Panc1 (cell line): ENCODE measurements around the gene RNF212. TPM values are rescaled to one million over a fixed set of nuclear protein-coding genes. Genes with fewer than 3 reads are reported as not detected.

Experiments
- ATAC-seq: fragments of 200-7000 bp; cut with Tn5 transposase; 2 replicates; pipeline ENCODE4 v1.9.1; 2020; ENCODE audit warnings: mild to moderate bottlenecking, moderate library complexity
- BruUV-seq: library from RNA; stranded (reverse); fragments of 400-500 nt; replicated peaks from 2 replicates; lab custom pipeline; 2021; lab: Mats Ljungman, UMichigan
- CTCF ChIA-PET: fragments of 300-600 bp; sonication (Branson Sonifier 250); formaldehyde crosslinking; loops from one replicate; lab custom pipeline; 2022; ENCODE audit warnings: antibody characterized with exemption; lab: Charles Lee
- POLR2A ChIA-PET: fragments of 300-600 bp; sonication (Branson Sonifier 250); formaldehyde crosslinking; loops from one replicate; lab custom pipeline; 2022; ENCODE audit warnings: antibody characterized with exemption; lab: Charles Lee
- DNase-seq: peaks from one replicate; pipeline ENCODE4 v3.0.0-alpha.2; 2010; ENCODE audit warnings: low read depth, low spot score
- H3K27ac ChIP-seq: 2 replicates; pipeline ENCODE4 v1.5.1; 2011; ENCODE audit warnings: mild to moderate bottlenecking, low read length, inconsistent platforms
- H3K27me3 ChIP-seq: fragments of 200-500 bp; sonication (Bioruptor generic); 2 replicates; pipeline ENCODE4 v1.6.0; 2014; ENCODE audit warnings: low read length, inconsistent platforms; ENCODE audit not compliant: control insufficient read depth, insufficient read depth
- H3K36me3 ChIP-seq: fragments of 200-500 bp; sonication (Bioruptor generic); 2 replicates; pipeline ENCODE4 v1.5.1; 2014; ENCODE audit warnings: inconsistent platforms, mild to moderate bottlenecking, low read length, moderate library complexity; ENCODE audit not compliant: control insufficient read depth, insufficient read depth
- H3K4me1 ChIP-seq: 2 replicates; pipeline ENCODE4 v1.5.1; 2011; ENCODE audit warnings: inconsistent platforms, mild to moderate bottlenecking, low read length, moderate library complexity; ENCODE audit not compliant: control insufficient read depth, insufficient read depth
- H3K4me3 ChIP-seq, 2 experiments: 2 replicates each; pipeline ENCODE4 v1.5.1; 2011 to 2012; ENCODE audit warnings: low read depth in 2 of 2, low read length in 2 of 2, mild to moderate bottlenecking in 2 of 2, inconsistent platforms in 1 of 2, moderate library complexity in 1 of 2
- H3K9me3 ChIP-seq: fragments of 200-500 bp; sonication (Bioruptor generic); 2 replicates; pipeline ENCODE4 v1.5.1; 2014; ENCODE audit warnings: low read depth, mild to moderate bottlenecking, inconsistent platforms, low read length, moderate library complexity; ENCODE audit not compliant: control insufficient read depth, insufficient read depth
- CTCF ChIP-seq: fragments of 450-650 bp; IDR thresholded peaks from 2 replicates; pipeline ENCODE4 v1.5.1; 2017; ENCODE audit warnings: mild to moderate bottlenecking
- POLR2AphosphoS5 ChIP-seq: IDR thresholded peaks from 2 replicates; pipeline ENCODE4 v1.6.1; 2012; ENCODE audit warnings: mild to moderate bottlenecking, low read depth, low read length, moderate library complexity
- SIN3A ChIP-seq: IDR thresholded peaks from 2 replicates; pipeline ENCODE4 v1.6.1; 2012; ENCODE audit warnings: low read depth, mild to moderate bottlenecking, low read length, moderate library complexity, borderline replicate concordance; ENCODE audit not compliant: insufficient read depth
- TCF7L2 ChIP-seq: IDR thresholded peaks from 2 replicates; pipeline ENCODE4 v1.6.1; 2011; ENCODE audit warnings: mild to moderate bottlenecking, low read depth, low read length, inconsistent platforms
- in situ Hi-C: cut with HindIII; loops from 2 replicates; pipeline ENCODE4 v1.10.0; 2016; ENCODE audit warnings: low sequenced_read_pairs, low pct_unique_long_range_greater_than_20kb
- intact Hi-C: fragments of 100-400 bp; cut with micrococcal nuclease; formaldehyde crosslinking; loops from one replicate; pipeline ENCODE4 v1.10.0; 2022; ENCODE audit not compliant: unreplicated experiment
- total RNA-seq: library from RNA; stranded (reverse); gene quantifications from one replicate; pipeline ENCODE4 v1.2.1, GENCODE V29; 2021; ENCODE audit not compliant: unreplicated experiment
- TF ChIP-seq, protein P1 (sequence below), 2 experiments: IDR thresholded peaks; 2 replicates each; pipeline ENCODE4 v1.6.1; 2011 to 2012; ENCODE audit warnings: low read depth in 2 of 2, control low read depth in 1 of 2, low read length in 1 of 2, mild to moderate bottlenecking in 1 of 2, moderate library complexity in 1 of 2; ENCODE audit not compliant: insufficient read depth in 1 of 2

Gene RNF212
- total RNA-seq, 1 experiment from 2014 or later = not detected

- no peak overlapping the region for H3K27ac ChIP-seq
- no peaks in the 10 kb centered on the region for H3K9me3 ChIP-seq
- POLR2A ChIA-PET = no interaction called here
- intact Hi-C loops (loop anchor here (10.0 kb wide), 1 partner anchor 125 kb away; no protein-coding TSS in a partner anchor), in situ Hi-C loops (no loop called here)
- H3K4me3 ChIP-seq = no peak overlapping the region
- CTCF ChIA-PET = no interaction called here
- H3K4me1 ChIP-seq = no peaks in the 10 kb centered on the region
- no TSS peak for BruUV-seq
- TF ChIP-seq CTCF (no peak), TCF7L2 (no peak), POLR2AphosphoS5 (no peak), SIN3A (no peak)
- TF ChIP-seq, protein P1, sequence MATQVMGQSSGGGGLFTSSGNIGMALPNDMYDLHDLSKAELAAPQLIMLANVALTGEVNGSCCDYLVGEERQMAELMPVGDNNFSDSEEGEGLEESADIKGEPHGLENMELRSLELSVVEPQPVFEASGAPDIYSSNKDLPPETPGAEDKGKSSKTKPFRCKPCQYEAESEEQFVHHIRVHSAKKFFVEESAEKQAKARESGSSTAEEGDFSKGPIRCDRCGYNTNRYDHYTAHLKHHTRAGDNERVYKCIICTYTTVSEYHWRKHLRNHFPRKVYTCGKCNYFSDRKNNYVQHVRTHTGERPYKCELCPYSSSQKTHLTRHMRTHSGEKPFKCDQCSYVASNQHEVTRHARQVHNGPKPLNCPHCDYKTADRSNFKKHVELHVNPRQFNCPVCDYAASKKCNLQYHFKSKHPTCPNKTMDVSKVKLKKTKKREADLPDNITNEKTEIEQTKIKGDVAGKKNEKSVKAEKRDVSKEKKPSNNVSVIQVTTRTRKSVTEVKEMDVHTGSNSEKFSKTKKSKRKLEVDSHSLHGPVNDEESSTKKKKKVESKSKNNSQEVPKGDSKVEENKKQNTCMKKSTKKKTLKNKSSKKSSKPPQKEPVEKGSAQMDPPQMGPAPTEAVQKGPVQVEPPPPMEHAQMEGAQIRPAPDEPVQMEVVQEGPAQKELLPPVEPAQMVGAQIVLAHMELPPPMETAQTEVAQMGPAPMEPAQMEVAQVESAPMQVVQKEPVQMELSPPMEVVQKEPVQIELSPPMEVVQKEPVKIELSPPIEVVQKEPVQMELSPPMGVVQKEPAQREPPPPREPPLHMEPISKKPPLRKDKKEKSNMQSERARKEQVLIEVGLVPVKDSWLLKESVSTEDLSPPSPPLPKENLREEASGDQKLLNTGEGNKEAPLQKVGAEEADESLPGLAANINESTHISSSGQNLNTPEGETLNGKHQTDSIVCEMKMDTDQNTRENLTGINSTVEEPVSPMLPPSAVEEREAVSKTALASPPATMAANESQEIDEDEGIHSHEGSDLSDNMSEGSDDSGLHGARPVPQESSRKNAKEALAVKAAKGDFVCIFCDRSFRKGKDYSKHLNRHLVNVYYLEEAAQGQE (IDR thresholded peaks at IDR 0.05; ENCODE audit: insufficient read depth in 1 of 2, low read depth in 2 of 2, low read length in 1 of 2) = no peak
- peaks cover 9% of the 10 kb centered on the region for H3K27me3 ChIP-seq
- no peak for ATAC-seq
- no peaks in the 10 kb centered on the region for H3K36me3 ChIP-seq
- no peak for DNase-seq
These were observed 26.5 kb upstream of the RNF212 start for GRCh38 chr4:1139860-1140259.

- POLR2A ChIA-PET = no interaction called here
- H3K4me1 ChIP-seq = no peaks in the 10 kb centered on the region
- TF ChIP-seq SIN3A (no peak), POLR2AphosphoS5 (no peak), TCF7L2 (no peak), CTCF (no peak)
- TF ChIP-seq, protein P1 (IDR thresholded peaks at IDR 0.05; ENCODE audit: insufficient read depth in 1 of 2, low read depth in 2 of 2, low read length in 1 of 2) = no peak
- ATAC-seq = no peak
- intact Hi-C loops (loop anchor here (10.0 kb wide), 1 partner anchor 127 kb away; no protein-coding TSS in a partner anchor), in situ Hi-C loops (no loop called here)
- no peak overlapping the region for H3K27ac ChIP-seq
- BruUV-seq = no TSS peak
- DNase-seq = no peak
- CTCF ChIA-PET = no interaction called here
- no peaks in the 10 kb centered on the region for H3K9me3 ChIP-seq
- H3K27me3 ChIP-seq = peaks cover 7% of the 10 kb centered on the region
- H3K4me3 ChIP-seq = no peak overlapping the region
- H3K36me3 ChIP-seq = no peaks in the 10 kb centered on the region
These were observed 24.5 kb upstream of the RNF212 start for GRCh38 chr4:1137850-1138249.
